OCI-LY3 (cell line): ENCODE results near the gene MSMB.

ENCODE experiments used
- H2AFZ ChIP-seq: fragments of 200-600, 300-600 bp; shearing (Covaris generic); 2 replicates; pipeline ENCODE4 v1.6.0; 2014; ENCODE audit warnings: antibody characterized with exemption, low read depth, low read length
- H3K27ac ChIP-seq: fragments of 200-600, 300-600 bp; sonication (generic); 2 replicates; pipeline ENCODE4 v1.5.1; 2014; ENCODE audit warnings: mild to moderate bottlenecking, low read length, moderate library complexity, mixed read lengths
- H3K27me3 ChIP-seq: fragments of 200-600, 300-600 bp; sonication (generic); 2 replicates; pipeline ENCODE4 v1.6.1; 2014; ENCODE audit warnings: low read depth, low read length, mixed read lengths
- H3K36me3 ChIP-seq: fragments of 200-600, 300-600 bp; sonication (generic); replicated peaks from 2 replicates; pipeline ENCODE3; 2014; ENCODE audit warnings: low read depth, low read length, mixed read lengths
- H3K4me1 ChIP-seq: fragments of 300-600, 200-600 bp; sonication (generic); 2 replicates; pipeline ENCODE4 v1.6.1; 2014; ENCODE audit warnings: low read length, mixed read lengths
- H3K4me2 ChIP-seq: fragments of 200-600, 300-600 bp; sonication (generic); 2 replicates; pipeline ENCODE4 v1.6.1; 2014; ENCODE audit warnings: low read length, mixed read lengths
- H3K4me3 ChIP-seq: fragments of 300-600, 200-600 bp; sonication (generic); 2 replicates; pipeline ENCODE4 v1.5.1; 2014; ENCODE audit warnings: antibody characterized with exemption, mild to moderate bottlenecking, low read length, moderate library complexity
- H3K79me2 ChIP-seq: fragments of 300-600, 200-600 bp; shearing (Covaris generic); 2 replicates; pipeline ENCODE4 v1.6.1; 2014; ENCODE audit warnings: mild to moderate bottlenecking, low read length, mixed read lengths
- H3K9ac ChIP-seq: fragments of 300-600, 200-600 bp; shearing (Covaris generic); 2 replicates; pipeline ENCODE4 v1.6.0; 2014; ENCODE audit warnings: mild to moderate bottlenecking, low read length, moderate library complexity
- H3K9me3 ChIP-seq: fragments of 200-600, 300-600 bp; shearing (Covaris generic); 2 replicates; pipeline ENCODE4 v1.6.1; 2014; ENCODE audit warnings: low read length, mixed read lengths; ENCODE audit not compliant: insufficient read depth
- H4K20me1 ChIP-seq: fragments of 200-600, 300-600 bp; sonication (generic); 2 replicates; pipeline ENCODE4 v1.6.1; 2016; ENCODE audit warnings: low read length, mixed read lengths; ENCODE audit not compliant: insufficient read depth
- EZH2phosphoT487 ChIP-seq: fragments of 200-600 bp; shearing (Covaris generic); IDR thresholded peaks from 2 replicates; pipeline ENCODE4 v1.6.1; 2018; ENCODE audit warnings: antibody characterized with exemption, mixed run types, low read depth
- TF ChIP-seq, protein P1 (sequence below): fragments of 200-600, 300-600 bp; sonication (generic); IDR thresholded peaks from 2 replicates; pipeline ENCODE4 v1.5.1; 2014; ENCODE audit warnings: antibody characterized with exemption, low read length, low read depth

Gene MSMB

DNA sequence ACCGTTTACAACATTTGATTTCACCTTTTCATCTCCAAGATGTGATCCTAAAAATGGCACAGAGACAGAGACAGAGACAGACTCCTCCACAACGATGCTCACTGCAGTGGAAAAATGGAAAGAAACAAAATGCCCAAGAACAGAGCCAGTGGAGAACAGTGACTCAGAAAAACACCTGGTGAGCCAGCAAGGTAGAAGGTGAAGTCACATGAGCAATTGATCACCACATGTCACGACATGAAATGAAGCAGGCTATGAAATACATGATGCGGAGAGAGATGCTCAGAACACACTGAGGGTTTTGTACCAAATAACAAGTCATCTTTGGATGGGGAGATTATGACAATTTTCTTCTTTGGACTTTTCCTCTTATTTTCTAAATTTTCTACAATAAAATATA, 3.5 kb downstream of the MSMB start:
- no peak for TF ChIP-seq EZH2phosphoT487
- TF ChIP-seq, protein P1, sequence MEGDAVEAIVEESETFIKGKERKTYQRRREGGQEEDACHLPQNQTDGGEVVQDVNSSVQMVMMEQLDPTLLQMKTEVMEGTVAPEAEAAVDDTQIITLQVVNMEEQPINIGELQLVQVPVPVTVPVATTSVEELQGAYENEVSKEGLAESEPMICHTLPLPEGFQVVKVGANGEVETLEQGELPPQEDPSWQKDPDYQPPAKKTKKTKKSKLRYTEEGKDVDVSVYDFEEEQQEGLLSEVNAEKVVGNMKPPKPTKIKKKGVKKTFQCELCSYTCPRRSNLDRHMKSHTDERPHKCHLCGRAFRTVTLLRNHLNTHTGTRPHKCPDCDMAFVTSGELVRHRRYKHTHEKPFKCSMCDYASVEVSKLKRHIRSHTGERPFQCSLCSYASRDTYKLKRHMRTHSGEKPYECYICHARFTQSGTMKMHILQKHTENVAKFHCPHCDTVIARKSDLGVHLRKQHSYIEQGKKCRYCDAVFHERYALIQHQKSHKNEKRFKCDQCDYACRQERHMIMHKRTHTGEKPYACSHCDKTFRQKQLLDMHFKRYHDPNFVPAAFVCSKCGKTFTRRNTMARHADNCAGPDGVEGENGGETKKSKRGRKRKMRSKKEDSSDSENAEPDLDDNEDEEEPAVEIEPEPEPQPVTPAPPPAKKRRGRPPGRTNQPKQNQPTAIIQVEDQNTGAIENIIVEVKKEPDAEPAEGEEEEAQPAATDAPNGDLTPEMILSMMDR, result no peak
- H3K27me3 ChIP-seq, result no peaks in the 10 kb centered on the region
- no peak overlapping the region for H3K4me3 ChIP-seq
- H3K36me3 ChIP-seq, result no peaks in the 10 kb centered on the region
- H3K27ac ChIP-seq, result no peak overlapping the region
- no peak overlapping the region for H3K9ac ChIP-seq
- no peaks in the 10 kb centered on the region for H3K79me2 ChIP-seq
- H4K20me1 ChIP-seq, result no peaks in the 10 kb centered on the region
- no peak overlapping the region for H2AFZ ChIP-seq
- no peak overlapping the region for H3K4me2 ChIP-seq
- no peaks in the 10 kb centered on the region for H3K4me1 ChIP-seq
- H3K9me3 ChIP-seq, result no peaks in the 10 kb centered on the region

DNA sequence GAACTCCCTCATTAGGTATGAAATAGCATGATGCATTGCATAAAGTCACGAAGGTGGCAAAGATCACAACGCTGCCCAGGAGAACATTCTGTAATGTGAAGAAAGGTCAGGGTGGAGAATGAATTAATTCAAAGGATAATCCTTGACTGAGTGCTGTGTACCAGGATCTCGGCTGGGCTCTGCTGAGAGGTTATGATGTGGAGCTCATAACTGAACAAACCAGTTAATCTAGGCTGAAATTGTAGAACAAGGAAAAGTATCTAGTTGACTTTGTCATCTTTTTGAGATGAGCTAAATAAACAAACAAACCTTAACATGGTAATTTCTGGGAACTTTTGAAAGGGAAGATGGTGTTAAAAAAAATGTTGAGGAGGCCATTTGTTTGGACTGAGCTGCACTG, 6.1 kb downstream of the MSMB start:
- Histone ChIP-seq H2AFZ (no peak overlapping the region), H3K79me2 (no peaks in the 10 kb centered on the region), H4K20me1 (no peaks in the 10 kb centered on the region), H3K4me2 (no peak overlapping the region), H3K9ac (no peak overlapping the region), H3K4me1 (no peaks in the 10 kb centered on the region), H3K27ac (no peak overlapping the region), H3K36me3 (no peaks in the 10 kb centered on the region), H3K4me3 (no peak overlapping the region), H3K27me3 (no peaks in the 10 kb centered on the region), H3K9me3 (no peaks in the 10 kb centered on the region)
- TF ChIP-seq EZH2phosphoT487, result no peak
- TF ChIP-seq, protein P1, result no peak

DNA sequence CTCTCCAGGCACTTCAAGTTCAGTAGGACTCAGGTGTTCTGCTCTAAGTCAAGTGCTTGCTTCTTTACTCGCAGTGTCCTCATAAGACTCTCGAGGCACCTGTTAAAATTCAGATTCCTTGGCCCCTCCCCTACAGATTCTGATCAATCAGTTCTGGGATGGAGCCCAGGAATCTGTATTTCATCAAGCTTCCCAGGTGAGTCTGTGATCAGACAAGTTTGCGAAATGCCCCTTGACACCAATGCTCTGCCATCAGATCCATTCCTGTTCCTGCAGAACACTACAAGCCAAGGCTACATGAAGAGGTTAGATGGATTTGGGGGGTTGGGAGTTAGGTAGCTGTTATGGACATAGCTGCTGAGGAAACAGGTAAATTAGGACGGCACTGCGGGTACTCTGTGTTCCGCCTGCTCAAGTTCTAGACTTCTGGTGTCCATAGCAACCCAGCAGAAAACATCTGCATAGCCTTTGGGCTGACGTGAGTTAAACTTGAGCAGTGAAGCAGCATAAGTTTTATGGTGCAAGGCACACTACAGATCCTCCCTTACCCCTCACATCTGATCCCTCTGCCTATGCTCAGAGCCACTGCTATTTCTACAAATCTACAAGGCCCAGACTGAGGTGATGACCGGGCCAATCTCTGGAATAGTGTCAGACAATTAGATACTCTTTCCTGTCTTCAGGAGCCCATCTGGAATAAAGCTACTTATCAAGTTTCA, 8.8 kb downstream of the MSMB start:
- Histone ChIP-seq H3K9ac (no peak overlapping the region), H3K4me2 (no peak overlapping the region)

More for the DNA sequence above, 8.8 kb downstream of the MSMB start:
- H3K9me3 ChIP-seq, result no peaks in the 10 kb centered on the region
- no peak overlapping the region for H2AFZ ChIP-seq
- no peaks in the 10 kb centered on the region for H3K27me3 ChIP-seq
- H3K4me1 ChIP-seq, result no peaks in the 10 kb centered on the region
- H3K27ac ChIP-seq, result no peak overlapping the region
- no peaks in the 10 kb centered on the region for H3K79me2 ChIP-seq
- no peaks in the 10 kb centered on the region for H4K20me1 ChIP-seq
- TF ChIP-seq, protein P1, result no peak
- no peak for TF ChIP-seq EZH2phosphoT487
- H3K36me3 ChIP-seq, result no peaks in the 10 kb centered on the region
- no peak overlapping the region for H3K4me3 ChIP-seq
